NCI-H187 (cell line): ENCODE measurements around the gene CMPK2.
"Not testable (repeated sequence)": the region's sequence is repeated elsewhere in the genome, so short reads cannot be mapped to it uniquely, and the experiment has no call there.

Experiments used
- DNase-seq, 2 experiments: peaks; one replicate each; lab custom pipeline; 2025; lab: John Stamatoyannopoulos, UW

CMPK2 gene

DNA sequence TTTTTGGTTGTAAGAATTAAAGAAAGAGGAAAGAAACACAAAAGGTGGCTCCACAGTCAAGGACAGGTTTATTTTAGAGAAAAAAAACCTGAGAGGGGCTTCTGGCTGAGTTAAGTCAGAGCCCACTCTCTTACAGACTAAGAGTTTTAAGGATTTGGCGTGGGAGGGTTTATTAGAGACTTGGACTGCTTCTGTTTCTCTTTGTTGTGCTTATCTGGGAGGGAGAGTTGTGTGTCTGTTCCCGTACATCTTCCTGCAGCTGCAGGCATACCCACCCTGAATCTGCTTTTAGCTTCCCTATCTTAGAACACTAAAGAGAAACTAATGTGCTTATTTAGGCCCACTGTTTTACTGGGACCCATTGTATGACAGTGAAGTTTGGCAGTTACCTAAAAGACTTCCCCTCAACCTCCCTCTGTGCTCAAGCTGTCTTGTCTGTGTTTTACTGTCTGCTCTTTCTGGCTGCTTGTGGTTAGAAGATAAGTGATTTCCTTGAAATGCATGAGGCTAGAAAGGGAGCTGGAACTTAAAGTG, 14.6 kb upstream of the CMPK2 start:
- DNase-seq: no peak

DNA sequence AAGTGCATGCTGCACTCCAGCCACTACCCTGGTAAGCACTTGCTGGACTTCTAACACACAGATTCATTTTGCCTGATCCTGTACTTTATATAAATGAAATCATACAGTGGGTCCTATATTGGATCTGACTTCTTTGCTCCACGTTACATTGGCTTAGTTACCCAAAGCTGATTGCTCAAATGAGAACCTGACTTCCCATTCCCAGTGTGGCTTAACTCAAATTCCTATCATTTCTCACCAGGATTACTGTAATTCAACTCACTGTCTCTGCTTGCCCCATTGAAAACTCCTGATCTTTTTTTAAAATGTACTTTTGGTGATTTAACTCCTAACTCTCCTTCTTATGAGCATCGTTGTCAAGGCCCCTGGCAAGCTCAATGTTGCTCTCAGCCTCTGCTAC, 13.3 kb upstream of the CMPK2 start:
- no peak for DNase-seq

DNA sequence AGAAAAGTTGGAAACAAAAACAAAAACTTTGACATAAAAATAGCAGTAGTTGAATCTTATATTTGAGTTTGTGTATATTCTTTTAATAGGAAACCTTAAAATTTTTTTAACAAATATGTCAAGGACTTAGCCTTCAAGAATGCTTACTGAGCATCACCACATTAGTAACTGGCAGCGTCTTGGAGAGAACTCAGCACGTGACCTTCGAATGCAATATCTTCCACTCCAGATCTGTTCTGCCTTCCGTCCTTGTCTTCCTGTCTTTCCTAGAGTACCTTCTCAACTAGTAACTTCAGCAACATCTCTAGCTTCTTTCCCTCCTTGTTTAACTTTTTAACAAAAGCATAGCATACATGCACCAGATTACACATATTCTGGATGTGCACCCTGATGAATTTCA, 12.8 kb upstream of the CMPK2 start:
- no peak for DNase-seq

DNA sequence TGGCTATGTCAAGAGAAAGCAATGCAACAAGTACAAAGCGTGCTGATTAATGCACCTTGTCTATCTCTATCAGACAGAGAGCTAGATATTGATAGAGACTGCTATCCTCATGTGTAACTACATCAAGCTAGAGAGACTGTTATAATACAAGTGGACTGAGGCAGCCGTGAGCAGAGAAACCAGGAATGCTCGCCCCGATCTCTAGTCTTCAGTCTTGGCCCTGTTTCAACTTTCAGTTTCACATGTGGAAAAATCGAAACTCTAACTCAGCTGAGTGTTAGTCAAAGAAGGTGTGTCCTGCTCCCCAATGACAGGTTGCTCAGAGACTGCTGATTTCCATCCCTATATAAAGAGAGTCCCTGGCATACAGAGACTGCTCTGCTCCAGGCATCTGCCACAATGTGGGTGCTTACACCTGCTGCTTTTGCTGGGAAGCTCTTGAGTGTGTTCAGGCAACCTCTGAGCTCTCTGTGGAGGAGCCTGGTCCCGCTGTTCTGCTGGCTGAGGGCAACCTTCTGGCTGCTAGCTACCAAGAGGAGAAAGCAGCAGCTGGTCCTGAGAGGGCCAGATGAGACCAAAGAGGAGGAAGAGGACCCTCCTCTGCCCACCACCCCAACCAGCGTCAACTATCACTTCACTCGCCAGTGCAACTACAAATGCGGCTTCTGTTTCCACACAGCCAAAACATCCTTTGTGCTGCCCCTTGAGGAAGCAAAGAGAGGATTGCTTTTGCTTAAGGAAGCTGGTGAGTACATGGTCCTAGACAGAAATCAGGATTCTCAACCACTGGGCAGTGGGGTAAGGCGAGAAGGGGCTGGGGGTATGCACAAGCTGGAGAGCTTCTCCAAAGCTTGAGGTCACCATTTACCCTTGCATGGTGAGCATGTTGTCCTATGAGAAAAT, 11.9 kb upstream of the CMPK2 start, which contains the start of gene RSAD2:
Gene RSAD2 (plus strand): TSS at position 376 of the 903 bp plus-strand sequence. CDS start 24 bp downstream, at position 400.
- peak; percentile 19 to 52 for DNase-seq

DNA sequence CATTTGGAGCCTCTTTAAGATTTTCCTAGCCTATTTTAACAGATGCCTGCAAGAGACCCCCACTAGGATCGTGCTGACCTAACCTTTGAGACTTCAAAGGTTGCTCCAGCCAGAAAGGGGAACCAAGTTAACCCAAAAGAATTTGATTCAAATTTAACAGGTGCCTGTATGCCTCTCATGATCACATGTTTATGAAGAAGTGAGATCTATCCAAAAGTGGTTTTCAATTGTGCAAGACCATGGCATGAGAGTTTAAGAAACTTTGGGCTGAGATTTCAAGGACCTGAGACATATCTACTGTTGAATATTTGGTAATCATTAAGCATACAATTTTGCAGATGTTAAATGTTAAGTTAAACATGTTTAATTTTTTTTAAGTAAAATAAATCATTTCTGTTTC, 10.6 kb upstream of the CMPK2 start:
- no peak for DNase-seq

DNA sequence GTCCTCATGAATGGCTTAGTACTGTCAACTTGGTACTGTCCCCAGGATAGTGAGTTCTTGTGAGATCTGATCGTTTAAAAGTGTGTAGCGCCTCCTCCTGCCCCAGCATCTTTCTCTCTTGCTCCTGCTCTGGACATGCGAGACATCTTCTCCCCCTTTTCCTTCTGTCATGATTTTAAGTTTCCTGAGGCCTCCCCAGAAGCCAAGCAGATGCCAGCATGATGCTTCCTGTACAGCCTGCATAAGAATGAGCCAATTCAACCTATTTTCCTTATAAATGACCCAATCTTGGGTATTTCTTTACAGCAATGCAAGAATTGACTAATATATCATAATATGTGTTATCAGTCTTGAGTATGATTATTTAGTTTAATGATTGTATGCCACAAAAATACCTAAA, 8.3 kb upstream of the CMPK2 start:
- DNase-seq: no peak

DNA sequence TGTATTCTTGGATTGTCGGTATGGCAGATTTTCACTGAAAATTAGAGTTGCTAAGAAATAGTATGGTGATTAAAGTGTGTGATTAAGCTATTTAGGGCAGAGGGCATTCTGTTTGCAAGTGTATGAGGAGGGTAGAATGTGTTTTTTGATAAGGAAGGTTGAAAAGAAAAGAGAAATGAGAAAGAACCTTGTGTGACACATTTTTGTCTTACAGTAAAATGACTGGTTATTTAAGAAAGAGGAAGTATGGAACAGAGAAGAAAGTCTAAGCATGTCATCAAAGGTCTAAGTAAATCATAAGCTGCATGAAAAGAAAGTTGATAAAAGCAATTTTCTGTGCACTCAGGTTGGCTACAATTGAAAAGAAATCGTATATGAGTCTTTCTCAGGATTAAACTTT, 6.7 kb upstream of the CMPK2 start:
- DNase-seq: no peak

DNA sequence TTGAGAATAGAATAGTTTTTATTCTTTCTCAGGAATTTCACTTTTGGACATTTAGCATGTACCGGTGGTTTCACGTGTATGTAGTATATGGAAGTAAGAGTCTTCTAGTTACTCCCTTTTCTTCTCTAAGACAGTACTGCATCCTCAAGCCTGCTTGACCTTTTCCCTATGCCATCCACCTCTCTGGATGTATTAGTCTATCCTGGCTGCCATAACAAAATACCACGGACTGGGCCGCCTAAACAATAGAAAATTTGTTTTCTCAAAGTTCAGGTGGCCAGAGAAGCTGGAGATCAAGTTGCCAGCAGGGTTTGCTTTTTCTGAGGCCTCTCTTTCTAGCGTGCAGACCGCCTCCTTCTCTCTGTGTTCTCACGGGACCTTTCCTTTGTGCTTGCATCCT, 1.3 kb upstream of the CMPK2 start:
- no peak for DNase-seq

DNA sequence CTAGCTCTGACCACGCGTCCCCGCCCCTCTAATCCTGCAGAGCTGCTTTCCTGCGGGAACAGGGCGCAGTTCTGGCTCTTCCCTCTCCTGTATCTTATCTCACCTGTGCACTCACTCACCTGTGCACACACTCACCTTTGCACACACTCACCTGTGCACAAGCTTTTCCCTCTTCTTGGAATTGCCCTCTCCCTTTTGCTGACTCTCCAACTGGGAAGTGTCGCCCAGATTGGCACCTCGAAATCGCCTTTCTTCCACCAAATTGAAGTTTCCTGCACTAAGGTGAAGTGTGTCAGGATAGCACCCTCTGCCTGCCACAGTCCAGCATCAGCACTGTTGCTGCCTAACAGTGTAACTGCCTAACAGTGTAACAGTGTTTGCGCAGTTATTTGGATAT, 566 bp upstream of the CMPK2 start:
- DNase-seq: peak in 1 of 2 experiments; percentile 66

DNA sequence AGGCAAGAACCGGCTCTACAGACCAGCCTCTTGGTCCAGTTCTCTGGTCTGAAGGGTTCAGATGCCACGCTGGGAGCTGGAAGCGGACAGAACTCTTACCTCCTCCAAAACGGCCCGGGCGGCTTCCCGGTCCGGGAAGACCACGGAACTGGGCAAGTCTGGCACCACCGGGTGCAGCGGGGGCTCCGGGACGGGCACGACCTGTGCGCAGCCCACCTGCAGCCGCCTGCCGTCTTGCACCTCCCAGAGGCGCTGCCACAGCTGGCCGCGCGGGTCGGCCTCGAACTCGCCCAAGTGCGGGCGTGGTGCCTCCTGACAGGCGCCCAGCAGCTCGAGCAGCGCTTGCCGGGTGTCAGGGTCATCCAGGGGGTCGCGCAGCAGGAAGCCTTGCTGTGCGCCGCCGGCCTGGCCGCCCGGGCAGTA, 773 bp downstream of the CMPK2 start:
- peak in 1 of 2 experiments; percentile 41 for DNase-seq

DNA sequence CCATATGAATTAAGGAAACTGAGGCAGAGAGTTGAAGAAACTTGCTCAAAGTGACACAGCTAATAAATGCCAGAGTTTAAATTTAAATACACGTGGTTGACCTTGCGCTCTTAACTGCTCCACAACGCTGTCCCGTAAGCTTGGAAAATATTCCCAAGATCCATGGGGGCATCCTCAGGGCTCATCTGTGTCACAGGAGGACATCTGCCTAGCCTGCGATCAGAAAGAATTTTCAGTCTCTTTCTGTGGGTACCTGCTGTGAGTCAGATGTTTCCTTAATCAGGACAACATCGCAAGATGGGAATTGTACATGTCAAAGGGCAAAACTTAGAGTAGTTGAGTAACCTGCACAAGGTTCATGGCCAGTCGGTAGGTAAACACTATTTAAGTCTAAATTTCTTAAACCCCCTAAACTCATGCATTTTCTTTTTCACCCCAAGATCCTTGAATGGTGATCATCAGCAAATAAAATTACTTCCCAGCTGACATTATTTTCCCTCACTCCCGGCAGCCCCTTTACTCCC, 1.4 kb downstream of the CMPK2 start:
- DNase-seq: no peak

DNA sequence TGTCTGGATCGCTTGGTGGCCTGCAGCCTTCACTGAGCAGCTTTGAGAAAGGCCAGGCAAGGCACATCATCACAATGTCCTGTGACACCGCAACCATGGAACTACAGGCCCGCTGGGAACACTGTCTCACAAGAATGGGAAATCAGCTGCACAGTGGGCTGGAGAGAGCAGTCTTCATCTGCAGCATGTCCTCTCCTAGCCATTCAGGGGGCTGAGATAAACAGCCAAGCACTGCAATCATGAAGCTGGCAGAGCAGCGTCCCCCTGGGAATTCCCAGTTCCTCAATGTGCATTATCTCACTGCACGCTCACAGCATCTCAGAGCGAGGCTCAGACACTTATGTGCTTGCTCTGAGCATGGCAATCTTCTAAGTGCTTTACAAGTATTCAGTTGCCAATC, 1.9 kb downstream of the CMPK2 start:
- peak; percentile 54 to 63 for DNase-seq

DNA sequence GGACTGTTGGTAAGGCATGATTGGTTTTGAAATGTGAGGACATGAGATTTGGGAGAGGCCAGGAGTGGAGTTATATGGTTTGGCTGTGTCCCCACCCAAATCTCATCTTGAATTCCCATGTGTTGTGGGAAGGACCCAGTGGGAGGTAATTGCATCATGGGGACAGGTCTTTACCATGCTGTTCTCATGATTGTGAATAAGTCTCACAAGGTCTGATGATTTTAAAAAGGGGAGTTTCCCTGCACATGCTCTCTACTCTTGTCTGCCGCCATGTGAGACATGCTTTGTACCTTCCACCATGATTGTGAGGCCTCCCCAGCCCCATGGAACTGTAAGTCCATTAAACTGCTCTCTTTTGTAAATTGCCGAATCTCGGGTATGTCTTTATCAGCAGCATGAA, 5.4 kb downstream of the CMPK2 start:
- no peak for DNase-seq

DNA sequence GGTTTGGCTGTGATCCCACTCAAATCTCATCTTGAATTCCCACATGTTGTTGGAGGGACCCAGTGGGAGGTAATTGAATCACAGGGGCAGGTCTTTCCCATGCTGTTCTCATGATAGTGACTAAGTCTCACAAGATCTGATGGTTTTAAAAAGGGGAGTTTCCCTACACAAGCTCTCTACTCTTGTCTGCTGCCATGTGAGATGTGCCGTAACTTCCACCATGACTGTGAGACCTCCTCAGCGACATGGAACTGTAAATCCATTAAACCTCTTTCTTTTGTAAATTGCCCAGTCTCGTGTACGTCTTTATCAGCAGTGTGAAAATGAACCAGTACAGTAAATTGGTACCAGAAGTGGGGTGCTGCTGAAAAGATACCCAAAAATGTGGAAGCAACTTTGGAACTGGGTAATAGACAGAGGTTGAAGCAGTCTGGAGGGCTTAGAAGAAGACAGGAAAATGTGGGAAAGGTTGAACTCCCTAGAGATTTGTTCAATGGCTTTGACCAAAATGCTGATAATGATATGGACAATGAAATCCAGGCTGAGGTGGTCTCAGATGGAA, 7.2 kb downstream of the CMPK2 start:
- not testable (repeated sequence) for DNase-seq

DNA sequence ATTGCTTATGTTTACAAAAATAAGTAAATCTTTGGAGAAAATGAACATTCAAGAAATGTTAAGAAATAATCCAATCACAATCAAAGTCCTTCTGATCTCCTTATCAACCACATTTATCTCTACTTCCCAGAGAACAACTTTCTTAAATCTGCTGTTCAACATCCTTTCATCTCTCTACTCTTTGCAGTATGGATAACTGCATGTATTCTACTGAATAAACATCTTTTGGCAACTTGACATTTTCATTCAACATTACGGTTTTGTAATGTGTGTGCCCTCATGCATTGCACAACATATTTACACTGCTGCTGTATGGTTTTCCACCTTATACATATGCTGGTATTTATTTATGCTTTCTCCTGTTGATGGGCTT, 9.2 kb downstream of the CMPK2 start:
- DNase-seq: no peak

DNA sequence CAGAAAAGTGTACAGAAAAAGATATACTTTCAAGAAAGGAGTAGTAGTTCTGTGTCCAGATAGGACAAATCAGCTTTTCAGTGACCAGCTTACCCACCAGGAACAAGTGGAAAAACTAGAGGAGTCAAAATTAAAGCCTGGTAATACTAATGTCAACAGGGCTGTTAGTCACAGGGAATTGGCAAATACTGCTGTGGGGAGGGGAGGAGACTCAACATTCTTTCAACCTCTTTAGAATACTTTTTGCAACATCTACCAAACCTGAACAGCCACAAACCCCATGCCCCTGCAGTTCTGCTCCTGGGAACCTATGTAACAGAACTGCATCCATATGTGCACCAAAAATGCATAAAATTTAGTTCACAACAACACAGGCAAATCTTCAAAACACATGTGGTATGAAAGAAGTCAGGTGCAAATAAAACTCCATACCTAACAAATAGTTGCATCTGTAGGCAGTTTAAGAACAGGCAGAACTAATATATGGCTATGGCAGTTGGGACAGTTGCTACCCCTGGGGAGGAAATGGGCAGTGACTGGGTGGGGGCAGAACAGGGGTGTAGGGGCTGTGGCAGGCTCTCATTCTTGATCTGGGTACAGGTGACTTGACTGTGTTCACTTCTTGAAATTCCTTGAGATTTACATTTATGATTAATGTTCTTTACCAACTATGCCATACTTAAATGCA, 9.7 kb downstream of the CMPK2 start:
- no peak for DNase-seq

DNA sequence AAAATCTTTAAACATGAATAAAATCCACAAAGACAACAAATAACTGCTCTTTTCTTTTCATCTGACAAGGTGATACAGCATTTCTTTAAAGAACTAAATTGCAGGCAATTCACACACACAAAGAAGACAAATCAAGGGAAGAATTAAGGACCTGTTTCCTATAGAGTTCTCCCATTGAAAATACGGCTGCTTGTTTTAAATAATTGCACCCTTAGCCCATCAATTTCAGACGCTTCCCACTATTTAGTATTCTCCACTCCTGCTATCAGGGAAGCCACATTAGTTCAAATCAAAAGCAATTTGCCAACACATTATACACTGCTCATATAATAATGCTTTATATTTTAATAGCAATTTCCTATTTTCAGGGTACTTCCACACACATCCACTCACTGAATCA, 11.3 kb downstream of the CMPK2 start:
- DNase-seq: no peak

DNA sequence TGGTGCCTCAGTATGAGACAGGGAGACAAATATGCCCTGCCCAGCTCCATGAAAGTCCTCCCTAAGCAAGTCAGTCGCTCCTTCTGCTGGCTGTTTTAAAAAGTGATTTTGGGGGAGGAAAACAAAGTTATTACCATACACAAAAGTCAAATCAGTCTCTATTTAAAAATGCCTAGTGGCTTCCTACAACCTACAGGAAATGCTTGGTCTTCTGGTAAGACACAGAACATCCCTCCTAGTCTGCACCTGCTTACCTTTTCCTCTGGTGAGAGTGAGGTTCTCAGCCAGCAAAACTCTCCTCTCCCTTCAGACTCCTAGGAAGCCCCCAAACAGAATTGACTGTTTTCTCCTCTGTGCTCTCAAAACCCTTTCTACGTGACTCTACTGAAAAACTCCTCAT, 13.5 kb downstream of the CMPK2 start:
- DNase-seq: no peak

DNA sequence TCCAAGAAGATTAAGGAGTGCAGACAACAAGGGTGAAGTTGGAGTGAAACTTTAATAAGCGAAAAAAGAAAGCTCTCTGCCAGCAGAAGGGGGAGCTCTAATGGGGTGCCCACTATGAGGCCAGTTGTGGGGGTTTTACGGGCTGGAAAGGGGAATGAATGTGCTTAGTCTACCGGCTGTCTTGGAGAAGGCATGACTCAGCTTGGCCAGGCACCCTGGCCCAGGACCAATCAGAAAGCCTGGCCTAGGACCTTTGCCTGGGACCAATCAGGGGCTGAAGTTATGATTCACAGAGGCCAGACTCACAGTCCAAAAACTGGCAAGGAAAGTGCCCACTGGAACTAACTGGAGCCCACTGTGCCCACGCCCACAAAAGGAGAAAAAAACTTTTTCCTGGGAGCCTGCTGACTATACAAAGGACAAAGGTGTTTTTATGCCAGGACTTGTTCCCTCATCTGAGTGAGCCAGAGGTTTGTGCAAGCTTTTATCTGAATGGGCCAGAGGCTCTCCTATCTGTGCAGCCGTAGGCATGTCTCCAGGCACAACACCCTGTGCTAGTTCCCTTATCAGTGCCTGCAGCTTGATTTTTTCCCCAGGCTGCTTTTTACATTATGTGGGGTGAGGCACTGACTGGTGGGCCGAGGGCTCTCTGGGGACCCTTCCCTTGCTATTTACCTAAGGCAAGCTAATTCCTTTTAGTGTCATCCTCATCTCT, 18.6 kb downstream of the CMPK2 start:
- no peak for DNase-seq

DNA sequence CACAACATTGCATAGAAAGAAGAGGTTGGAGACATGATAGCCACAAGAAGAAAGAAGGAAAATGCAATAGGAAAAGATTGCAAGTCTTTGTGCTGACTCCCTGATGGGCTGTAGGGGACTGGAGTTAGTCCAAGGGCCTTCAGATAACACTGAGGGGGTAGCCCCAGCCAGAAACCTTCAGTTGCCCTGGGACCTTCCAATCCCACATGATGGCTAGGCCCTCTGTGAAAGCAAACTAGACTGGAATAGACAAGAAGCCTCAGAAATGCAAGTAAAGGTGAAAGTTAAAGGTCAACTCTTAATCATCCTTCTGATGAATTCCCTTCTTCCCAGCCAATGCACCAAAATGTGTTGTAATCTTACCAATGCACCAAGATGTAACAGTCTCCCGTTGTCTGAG, 19.2 kb downstream of the CMPK2 start:
- no peak for DNase-seq

DNA sequence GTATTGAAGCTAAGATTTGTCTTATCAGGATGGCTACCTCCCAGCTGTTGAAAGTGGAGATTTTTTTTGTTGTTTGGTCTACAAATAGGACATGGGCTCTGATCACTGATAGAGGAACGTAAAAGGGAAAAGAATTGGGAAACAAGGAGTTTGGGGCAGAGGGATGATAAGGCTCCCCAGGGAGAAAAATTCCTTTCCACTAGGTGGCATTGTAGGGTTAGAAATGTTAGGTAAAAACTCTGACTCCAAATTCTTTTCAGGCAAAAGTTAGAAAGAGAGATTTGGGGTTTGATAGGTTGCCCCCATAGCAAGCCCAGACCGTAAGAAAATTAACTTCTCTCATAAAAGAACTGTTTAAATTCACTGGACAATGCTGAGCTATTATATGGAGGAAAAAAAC, 19.8 kb downstream of the CMPK2 start:
- DNase-seq: no peak

DNA sequence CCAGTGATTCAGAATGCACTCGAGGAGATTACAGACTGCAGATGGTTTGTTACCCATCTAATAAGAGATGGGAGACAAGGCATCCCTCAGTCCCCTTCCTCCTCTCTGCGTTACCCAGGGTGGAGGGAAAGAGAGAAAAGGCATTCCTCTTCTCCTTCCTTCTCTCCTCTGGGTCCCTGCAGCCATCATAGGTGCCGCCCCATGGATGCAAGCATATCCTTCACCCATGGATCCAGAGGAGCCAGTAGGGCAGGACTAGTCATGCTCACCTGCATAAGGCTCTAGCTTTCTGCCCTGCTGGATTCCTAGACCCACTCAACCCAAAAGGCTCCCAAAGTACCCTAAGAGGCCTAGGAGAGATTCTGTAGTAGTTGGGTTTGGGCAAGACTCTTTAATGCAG, 20.4 kb downstream of the CMPK2 start:
- no peak for DNase-seq
